Measurements from ENCODE around the gene ERV3-1.

DNA sequence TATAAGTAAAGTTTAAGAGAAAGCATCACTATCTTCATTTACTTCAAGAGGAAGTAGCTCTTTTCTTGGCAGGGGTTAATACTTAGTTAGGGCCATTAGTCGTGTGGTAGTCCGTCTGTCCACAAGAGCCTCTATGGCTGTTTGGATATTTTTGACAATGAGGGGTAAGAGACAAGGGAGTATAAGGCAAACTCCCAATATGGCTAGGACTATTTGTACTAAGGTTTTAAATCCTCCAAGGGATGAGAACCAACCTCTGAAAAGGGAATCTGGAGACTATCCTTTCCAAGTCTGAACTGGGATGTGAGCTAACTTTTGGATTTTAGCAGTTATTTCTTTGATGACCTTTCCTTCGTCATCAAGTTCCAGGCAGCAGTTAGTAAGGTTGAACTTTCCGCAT, 15.6 kb downstream of the ERV3-1 start, which contains the start of gene ZNF117:
- no peak for TF ChIP-seq POLR2AphosphoS5 (IDR thresholded peaks at IDR 0.05)
- TF ChIP-seq, protein P1, sequence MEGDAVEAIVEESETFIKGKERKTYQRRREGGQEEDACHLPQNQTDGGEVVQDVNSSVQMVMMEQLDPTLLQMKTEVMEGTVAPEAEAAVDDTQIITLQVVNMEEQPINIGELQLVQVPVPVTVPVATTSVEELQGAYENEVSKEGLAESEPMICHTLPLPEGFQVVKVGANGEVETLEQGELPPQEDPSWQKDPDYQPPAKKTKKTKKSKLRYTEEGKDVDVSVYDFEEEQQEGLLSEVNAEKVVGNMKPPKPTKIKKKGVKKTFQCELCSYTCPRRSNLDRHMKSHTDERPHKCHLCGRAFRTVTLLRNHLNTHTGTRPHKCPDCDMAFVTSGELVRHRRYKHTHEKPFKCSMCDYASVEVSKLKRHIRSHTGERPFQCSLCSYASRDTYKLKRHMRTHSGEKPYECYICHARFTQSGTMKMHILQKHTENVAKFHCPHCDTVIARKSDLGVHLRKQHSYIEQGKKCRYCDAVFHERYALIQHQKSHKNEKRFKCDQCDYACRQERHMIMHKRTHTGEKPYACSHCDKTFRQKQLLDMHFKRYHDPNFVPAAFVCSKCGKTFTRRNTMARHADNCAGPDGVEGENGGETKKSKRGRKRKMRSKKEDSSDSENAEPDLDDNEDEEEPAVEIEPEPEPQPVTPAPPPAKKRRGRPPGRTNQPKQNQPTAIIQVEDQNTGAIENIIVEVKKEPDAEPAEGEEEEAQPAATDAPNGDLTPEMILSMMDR (IDR thresholded peaks at IDR 0.05), result no peak
- TF ChIP-seq POLR2A (IDR thresholded peaks at IDR 0.05), result no peak
